Measurements from ENCODE around the gene IFNL3. TPM values are rescaled to one million over a fixed set of nuclear protein-coding genes. Genes with fewer than 3 reads are reported as not detected.

The IFNL3 gene
- total and polyA plus RNA-seq, 4 donors: not detected

DNA sequence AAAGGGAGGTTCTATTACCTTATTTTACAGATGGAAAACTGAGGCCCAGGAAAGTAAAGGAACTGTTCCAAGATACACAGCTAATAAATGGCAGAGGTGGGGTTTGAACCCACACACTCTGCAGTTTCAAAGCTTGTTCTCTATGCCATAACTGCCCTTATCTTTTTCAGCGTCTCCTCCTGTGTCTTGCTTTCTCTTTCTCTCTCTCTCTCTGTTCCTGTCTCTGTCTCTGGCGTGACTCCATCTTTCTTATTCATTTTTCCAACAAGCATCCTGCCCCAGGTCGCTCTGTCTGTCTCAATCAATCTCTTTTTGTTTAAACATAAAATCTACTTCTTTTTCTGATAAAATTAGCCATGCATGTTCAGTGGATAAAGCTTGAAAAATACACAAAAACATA, 7.0 kb upstream of the IFNL3 start:
- Histone ChIP-seq H3K4me3 (ENCODE audit: low read depth in 1 of 3, low read length in 3 of 3) (no peak overlapping the region), H3K36me3 (ENCODE audit: control insufficient read depth in 4 of 4, insufficient read depth in 3 of 4, low read depth in 1 of 4, low read length in 3 of 4) (no peaks in the 10 kb centered on the region), H3K4me1 (ENCODE audit: control insufficient read depth in 4 of 4, insufficient read depth in 4 of 4, low read length in 3 of 4) (peaks cover 3 to 20% (median 15%) of the 10 kb centered on the region in 4 donors), H3K27me3 (ENCODE audit: control insufficient read depth in 4 of 4, insufficient read depth in 4 of 4, low read length in 3 of 4) (peaks cover 0 to 2% (median 0%) of the 10 kb centered on the region in 4 donors), H3K9ac (ENCODE audit: low read depth in 1 of 2, low read length in 2 of 2) (no peak overlapping the region), H3K9me3 (ENCODE audit: control insufficient read depth in 4 of 4, low read length in 3 of 4) (no peaks in the 10 kb centered on the region), H3K27ac (ENCODE audit: low read depth in 1 of 2, low read length in 2 of 2) (no peak overlapping the region)
- WGBS: 69% methylated on average over 3 of the region's 3 CpGs
- no peak for DNase-seq (ENCODE audit: low spot score)
- TF ChIP-seq ZBTB33 (IDR thresholded peaks at IDR 0.05) (no peak), REST (IDR thresholded peaks at IDR 0.05) (no peak), HNF4A (conservative IDR thresholded peaks at IDR 0.05) (no peak), NR2F2 (IDR thresholded peaks at IDR 0.05) (no peak), RXRA (IDR thresholded peaks at IDR 0.05) (no peak), FOXA2 (IDR thresholded peaks at IDR 0.05) (no peak), SP1 (IDR thresholded peaks at IDR 0.05) (no peak), GABPA (IDR thresholded peaks at IDR 0.05 in 1 of 2, conservative IDR thresholded peaks at IDR 0.05 in 1 of 2) (no peak), JUND (IDR thresholded peaks at IDR 0.05) (no peak), RAD21 (IDR thresholded peaks at IDR 0.05) (no peak)
- TF ChIP-seq, protein P1, sequence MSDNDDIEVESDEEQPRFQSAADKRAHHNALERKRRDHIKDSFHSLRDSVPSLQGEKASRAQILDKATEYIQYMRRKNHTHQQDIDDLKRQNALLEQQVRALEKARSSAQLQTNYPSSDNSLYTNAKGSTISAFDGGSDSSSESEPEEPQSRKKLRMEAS (IDR thresholded peaks at IDR 0.05): no peak
- TF ChIP-seq, protein P2, sequence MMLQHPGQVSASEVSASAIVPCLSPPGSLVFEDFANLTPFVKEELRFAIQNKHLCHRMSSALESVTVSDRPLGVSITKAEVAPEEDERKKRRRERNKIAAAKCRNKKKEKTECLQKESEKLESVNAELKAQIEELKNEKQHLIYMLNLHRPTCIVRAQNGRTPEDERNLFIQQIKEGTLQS (IDR thresholded peaks at IDR 0.05): no peak

DNA sequence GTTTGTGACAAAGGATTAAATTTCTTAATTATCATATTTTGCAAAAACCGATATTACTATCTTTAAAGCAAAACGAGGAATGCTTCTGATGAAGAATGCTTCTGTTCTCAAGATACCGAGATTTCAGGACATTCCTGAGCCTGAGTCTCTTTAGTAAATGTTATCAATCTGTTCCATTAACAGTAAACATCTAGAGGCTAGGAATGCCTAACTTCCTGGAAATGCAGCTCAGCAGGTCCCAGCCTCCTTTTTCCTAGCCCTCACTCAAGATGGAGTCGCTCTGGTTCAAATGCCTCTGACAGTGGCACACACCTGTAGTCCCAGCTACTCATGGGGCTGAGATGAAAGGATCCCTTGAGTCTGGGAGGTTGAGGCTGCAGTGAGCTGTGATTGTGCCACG, 6.3 kb upstream of the IFNL3 start:
- no peak overlapping the region for H3K4me3 ChIP-seq (ENCODE audit: low read depth in 1 of 3, low read length in 3 of 3)
- peaks cover 0 to 2% (median 0%) of the 10 kb centered on the region in 4 donors for H3K27me3 ChIP-seq (ENCODE audit: control insufficient read depth in 4 of 4, insufficient read depth in 4 of 4, low read length in 3 of 4)
- no peaks in the 10 kb centered on the region for H3K9me3 ChIP-seq (ENCODE audit: control insufficient read depth in 4 of 4, low read length in 3 of 4)
- H3K4me1 ChIP-seq (ENCODE audit: control insufficient read depth in 4 of 4, insufficient read depth in 4 of 4, low read length in 3 of 4): peaks cover 3 to 20% (median 15%) of the 10 kb centered on the region in 4 donors
- no peak overlapping the region for H3K9ac ChIP-seq (ENCODE audit: low read depth in 1 of 2, low read length in 2 of 2)
- WGBS: 86% methylated on average over 5 of the region's 5 CpGs
- no peak overlapping the region for H3K27ac ChIP-seq (ENCODE audit: low read depth in 1 of 2, low read length in 2 of 2)
- TF ChIP-seq, protein P2 (IDR thresholded peaks at IDR 0.05): no peak
- TF ChIP-seq FOXA2 (IDR thresholded peaks at IDR 0.05) (no peak), HNF4A (conservative IDR thresholded peaks at IDR 0.05) (no peak), NR2F2 (IDR thresholded peaks at IDR 0.05) (no peak), EGR1 (IDR thresholded peaks at IDR 0.05; ENCODE audit: low read depth in 2 of 2) (no peak), ZBTB33 (IDR thresholded peaks at IDR 0.05) (no peak), REST (IDR thresholded peaks at IDR 0.05) (no peak), TAF1 (conservative IDR thresholded peaks at IDR 0.05) (no peak), JUND (IDR thresholded peaks at IDR 0.05) (no peak)
- TF ChIP-seq, protein P3, sequence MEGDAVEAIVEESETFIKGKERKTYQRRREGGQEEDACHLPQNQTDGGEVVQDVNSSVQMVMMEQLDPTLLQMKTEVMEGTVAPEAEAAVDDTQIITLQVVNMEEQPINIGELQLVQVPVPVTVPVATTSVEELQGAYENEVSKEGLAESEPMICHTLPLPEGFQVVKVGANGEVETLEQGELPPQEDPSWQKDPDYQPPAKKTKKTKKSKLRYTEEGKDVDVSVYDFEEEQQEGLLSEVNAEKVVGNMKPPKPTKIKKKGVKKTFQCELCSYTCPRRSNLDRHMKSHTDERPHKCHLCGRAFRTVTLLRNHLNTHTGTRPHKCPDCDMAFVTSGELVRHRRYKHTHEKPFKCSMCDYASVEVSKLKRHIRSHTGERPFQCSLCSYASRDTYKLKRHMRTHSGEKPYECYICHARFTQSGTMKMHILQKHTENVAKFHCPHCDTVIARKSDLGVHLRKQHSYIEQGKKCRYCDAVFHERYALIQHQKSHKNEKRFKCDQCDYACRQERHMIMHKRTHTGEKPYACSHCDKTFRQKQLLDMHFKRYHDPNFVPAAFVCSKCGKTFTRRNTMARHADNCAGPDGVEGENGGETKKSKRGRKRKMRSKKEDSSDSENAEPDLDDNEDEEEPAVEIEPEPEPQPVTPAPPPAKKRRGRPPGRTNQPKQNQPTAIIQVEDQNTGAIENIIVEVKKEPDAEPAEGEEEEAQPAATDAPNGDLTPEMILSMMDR (IDR thresholded peaks at IDR 0.05; ENCODE audit: low read depth, low read length, missing input control): no peak
- TF ChIP-seq, protein P1 (IDR thresholded peaks at IDR 0.05): no peak
- no peaks in the 10 kb centered on the region for H3K36me3 ChIP-seq (ENCODE audit: control insufficient read depth in 4 of 4, insufficient read depth in 3 of 4, low read depth in 1 of 4, low read length in 3 of 4)
- DNase-seq (ENCODE audit: low spot score): no peak
